ENCODE data around the gene ERCC6.

ERCC6 gene

GRCh38 chr10:49564461-49565009 lies 25.6 kb upstream of the ERCC6 start:
- TF ChIP-seq CTCF (IDR thresholded peaks at IDR 0.05; ENCODE audit: insufficient read depth, low read length, poor library complexity, severe bottlenecking) = no peak
- TF ChIP-seq EZH2phosphoT487 (conservative IDR thresholded peaks at IDR 0.05; ENCODE audit: low read length) = no peak
- no peak overlapping the region for H3K4me2 ChIP-seq (ENCODE audit: low read depth, low read length, poor library complexity, severe bottlenecking)
- no peaks in the 10 kb centered on the region for H3K9me3 ChIP-seq (ENCODE audit: insufficient read depth, low read length)

DNA sequence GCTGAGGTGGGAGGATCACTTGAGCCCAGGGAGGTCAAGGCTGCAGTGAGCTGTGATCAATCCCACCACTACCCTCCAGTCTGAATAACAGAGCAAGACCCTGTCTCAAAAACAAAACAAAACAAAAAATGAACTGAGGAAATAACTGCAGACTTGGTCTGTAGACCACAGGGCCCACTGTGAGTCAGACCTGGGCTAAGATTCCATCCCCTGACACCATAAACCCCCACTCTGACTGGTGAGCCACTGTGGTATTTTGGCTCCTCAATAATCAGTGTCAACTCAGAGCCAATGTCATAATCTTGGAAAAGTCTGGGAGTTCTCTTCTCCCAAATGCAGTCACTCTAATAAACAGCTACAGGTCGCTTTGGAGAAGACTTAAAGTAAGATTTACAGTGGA lies 24.0 kb upstream of the ERCC6 start:
- H3K9me3 ChIP-seq (ENCODE audit: insufficient read depth, low read length) = no peaks in the 10 kb centered on the region
- H3K9me2 ChIP-seq (replicated peaks; ENCODE audit: insufficient read depth, low read length) = no peaks in the 10 kb centered on the region
- H3K9ac ChIP-seq (ENCODE audit: low read length) = no peak overlapping the region
- no peak overlapping the region for H3K4me3 ChIP-seq (ENCODE audit: insufficient read depth, low read length, poor library complexity, severe bottlenecking)
- no peaks in the 10 kb centered on the region for H3K79me2 ChIP-seq (ENCODE audit: insufficient read depth, low read length)
- no peak overlapping the region for H3K4me2 ChIP-seq (ENCODE audit: low read depth, low read length, poor library complexity, severe bottlenecking)
- TF ChIP-seq CTCF (IDR thresholded peaks at IDR 0.05; ENCODE audit: insufficient read depth, low read length, poor library complexity, severe bottlenecking) = no peak
- no peak for TF ChIP-seq EZH2phosphoT487 (conservative IDR thresholded peaks at IDR 0.05; ENCODE audit: low read length)
- no peaks in the 10 kb centered on the region for H3K27me3 ChIP-seq (ENCODE audit: low read length)
- no peak overlapping the region for H3K27ac ChIP-seq (ENCODE audit: low read depth, low read length)
- no peaks in the 10 kb centered on the region for H4K20me1 ChIP-seq (ENCODE audit: low read depth, low read length)
- no peaks in the 10 kb centered on the region for H3F3A ChIP-seq (ENCODE audit: insufficient read depth)
- H3K36me3 ChIP-seq (ENCODE audit: low read length) = no peaks in the 10 kb centered on the region
- no peak overlapping the region for H2AFZ ChIP-seq (ENCODE audit: low read depth, low read length, severe bottlenecking)

More at GRCh38 chr10:49564461-49565009, 25.6 kb upstream of the ERCC6 start:
- H3K9me2 ChIP-seq (replicated peaks; ENCODE audit: insufficient read depth, low read length) = no peaks in the 10 kb centered on the region
- H3K36me3 ChIP-seq (ENCODE audit: low read length) = no peaks in the 10 kb centered on the region
- no peak overlapping the region for H3K27ac ChIP-seq (ENCODE audit: low read depth, low read length)
- no peaks in the 10 kb centered on the region for H3K27me3 ChIP-seq (ENCODE audit: low read length)
- H4K20me1 ChIP-seq (ENCODE audit: low read depth, low read length) = no peaks in the 10 kb centered on the region
- no peaks in the 10 kb centered on the region for H3K79me2 ChIP-seq (ENCODE audit: insufficient read depth, low read length)
- no peak overlapping the region for H2AFZ ChIP-seq (ENCODE audit: low read depth, low read length, severe bottlenecking)
- H3F3A ChIP-seq (ENCODE audit: insufficient read depth) = no peaks in the 10 kb centered on the region
- H3K4me3 ChIP-seq (ENCODE audit: insufficient read depth, low read length, poor library complexity, severe bottlenecking) = no peak overlapping the region
- no peak overlapping the region for H3K9ac ChIP-seq (ENCODE audit: low read length)

DNA sequence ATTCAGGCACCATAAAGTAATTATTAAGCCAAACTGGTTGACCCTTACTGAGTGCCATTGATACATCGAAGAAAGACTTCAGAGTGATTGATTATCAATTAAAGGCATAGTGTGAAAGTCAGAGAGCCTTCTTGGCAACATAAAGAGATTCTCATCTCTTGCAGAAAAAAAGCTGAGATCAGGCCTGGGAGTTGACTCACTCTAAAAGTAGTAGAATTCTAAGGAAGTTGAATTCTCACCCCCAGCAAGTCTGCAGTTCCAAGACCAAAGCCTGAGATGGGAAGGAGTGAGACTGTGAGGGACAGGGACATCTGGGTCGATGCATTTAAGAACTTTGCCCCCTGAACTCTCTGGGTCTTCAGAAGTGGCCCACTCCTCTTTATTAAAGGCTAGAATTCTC lies 21.6 kb upstream of the ERCC6 start:
- H3K9me2 ChIP-seq (replicated peaks; ENCODE audit: insufficient read depth, low read length) = no peaks in the 10 kb centered on the region
- H3K9me3 ChIP-seq (ENCODE audit: insufficient read depth, low read length) = no peaks in the 10 kb centered on the region
- H3K36me3 ChIP-seq (ENCODE audit: low read length) = no peaks in the 10 kb centered on the region
- TF ChIP-seq CTCF (IDR thresholded peaks at IDR 0.05; ENCODE audit: insufficient read depth, low read length, poor library complexity, severe bottlenecking) (no peak), EZH2phosphoT487 (conservative IDR thresholded peaks at IDR 0.05; ENCODE audit: low read length) (no peak)
- no peaks in the 10 kb centered on the region for H3K27me3 ChIP-seq (ENCODE audit: low read length)
- H3K9ac ChIP-seq (ENCODE audit: low read length) = no peak overlapping the region
- no peaks in the 10 kb centered on the region for H3K79me2 ChIP-seq (ENCODE audit: insufficient read depth, low read length)
- no peak overlapping the region for H3K27ac ChIP-seq (ENCODE audit: low read depth, low read length)
- no peaks in the 10 kb centered on the region for H3F3A ChIP-seq (ENCODE audit: insufficient read depth)
- H4K20me1 ChIP-seq (ENCODE audit: low read depth, low read length) = no peaks in the 10 kb centered on the region
- H3K4me2 ChIP-seq (ENCODE audit: low read depth, low read length, poor library complexity, severe bottlenecking) = no peak overlapping the region
- H2AFZ ChIP-seq (ENCODE audit: low read depth, low read length, severe bottlenecking) = no peak overlapping the region
- no peak overlapping the region for H3K4me3 ChIP-seq (ENCODE audit: insufficient read depth, low read length, poor library complexity, severe bottlenecking)
